MM.1S (cell line): ENCODE results near the gene SSBP4.

Source experiments
- DNase-seq: peaks from one replicate; pipeline ENCODE4 v3.0.0-alpha.2; 2015
- H2AFZ ChIP-seq: fragments of 300-600 bp; sonication (generic); 2 replicates; pipeline ENCODE4 v1.6.0; 2016; ENCODE audit warnings: antibody characterized with exemption, low read length
- H3F3A ChIP-seq: fragments of 300-600 bp; sonication (generic); 2 replicates; pipeline ENCODE4 v1.6.1; 2016; ENCODE audit warnings: mild to moderate bottlenecking, antibody characterized with exemption, low read length, moderate library complexity, mixed read lengths; ENCODE audit not compliant: insufficient read depth
- H3K27ac ChIP-seq: fragments of 300-600 bp; sonication (generic); 2 replicates; pipeline ENCODE4 v1.5.1; 2016; ENCODE audit warnings: mild to moderate bottlenecking, low read length
- H3K27me3 ChIP-seq: fragments of 300-600 bp; sonication (generic); replicated peaks from 2 replicates; pipeline ENCODE4 v1.6.0; 2016; ENCODE audit warnings: low read length; ENCODE audit not compliant: insufficient read depth
- H3K36me3 ChIP-seq: fragments of 300-600 bp; sonication (generic); replicated peaks from 2 replicates; pipeline ENCODE4 v1.6.1; 2016; ENCODE audit warnings: mild to moderate bottlenecking, low read length, mixed read lengths; ENCODE audit not compliant: insufficient read depth
- H3K4me1 ChIP-seq: fragments of 300-600 bp; sonication (generic); 2 replicates; pipeline ENCODE4 v1.6.1; 2016; ENCODE audit warnings: low read length, mixed read lengths
- H3K4me2 ChIP-seq: fragments of 300-600 bp; sonication (generic); 2 replicates; pipeline ENCODE4 v1.6.0; 2016; ENCODE audit warnings: low read depth, low read length
- H3K4me3 ChIP-seq: fragments of 300-600 bp; sonication (generic); 2 replicates; pipeline ENCODE4 v1.5.1; 2016; ENCODE audit warnings: low read length, mixed read lengths
- H3K79me2 ChIP-seq: fragments of 300-600 bp; sonication (generic); 2 replicates; pipeline ENCODE4 v1.6.1; 2016; ENCODE audit warnings: mixed run types, low read length, mixed read lengths
- H3K9ac ChIP-seq: fragments of 300-600 bp; sonication (generic); 2 replicates; pipeline ENCODE4 v1.6.1; 2016; ENCODE audit warnings: low read length, mixed read lengths
- H3K9me2 ChIP-seq: fragments of 300-600 bp; sonication (generic); replicated peaks from 2 replicates; pipeline ENCODE4 v1.6.1; 2016; ENCODE audit warnings: mild to moderate bottlenecking, low read length, mixed read lengths; ENCODE audit not compliant: insufficient read depth
- H3K9me3 ChIP-seq: fragments of 300-600 bp; sonication (generic); replicated peaks from 2 replicates; pipeline ENCODE4 v1.6.1; 2016; ENCODE audit warnings: mild to moderate bottlenecking, low read length, mixed read lengths; ENCODE audit not compliant: insufficient read depth
- H4K20me1 ChIP-seq: fragments of 300-600 bp; sonication (generic); 2 replicates; pipeline ENCODE4 v1.6.1; 2016; ENCODE audit warnings: mild to moderate bottlenecking, low read length, moderate library complexity, mixed read lengths; ENCODE audit not compliant: insufficient read depth
- EZH2 ChIP-seq: fragments of 300-600 bp; sonication (generic); optimal IDR thresholded peaks from 2 replicates; pipeline ENCODE3; 2017; ENCODE audit warnings: low read depth, mild to moderate bottlenecking, antibody characterized with exemption, low read length, mixed read lengths
- EZH2phosphoT487 ChIP-seq: fragments of 300-600 bp; sonication (generic); IDR thresholded peaks from 2 replicates; pipeline ENCODE4 v1.6.1; 2018; ENCODE audit warnings: antibody characterized with exemption, low read length
- TF ChIP-seq, protein P1 (sequence below): fragments of 300-600 bp; sonication (generic); IDR thresholded peaks from 2 replicates; pipeline ENCODE4 v1.5.1; 2016; ENCODE audit warnings: antibody characterized with exemption, low read length, mixed read lengths

SSBP4 gene

DNA sequence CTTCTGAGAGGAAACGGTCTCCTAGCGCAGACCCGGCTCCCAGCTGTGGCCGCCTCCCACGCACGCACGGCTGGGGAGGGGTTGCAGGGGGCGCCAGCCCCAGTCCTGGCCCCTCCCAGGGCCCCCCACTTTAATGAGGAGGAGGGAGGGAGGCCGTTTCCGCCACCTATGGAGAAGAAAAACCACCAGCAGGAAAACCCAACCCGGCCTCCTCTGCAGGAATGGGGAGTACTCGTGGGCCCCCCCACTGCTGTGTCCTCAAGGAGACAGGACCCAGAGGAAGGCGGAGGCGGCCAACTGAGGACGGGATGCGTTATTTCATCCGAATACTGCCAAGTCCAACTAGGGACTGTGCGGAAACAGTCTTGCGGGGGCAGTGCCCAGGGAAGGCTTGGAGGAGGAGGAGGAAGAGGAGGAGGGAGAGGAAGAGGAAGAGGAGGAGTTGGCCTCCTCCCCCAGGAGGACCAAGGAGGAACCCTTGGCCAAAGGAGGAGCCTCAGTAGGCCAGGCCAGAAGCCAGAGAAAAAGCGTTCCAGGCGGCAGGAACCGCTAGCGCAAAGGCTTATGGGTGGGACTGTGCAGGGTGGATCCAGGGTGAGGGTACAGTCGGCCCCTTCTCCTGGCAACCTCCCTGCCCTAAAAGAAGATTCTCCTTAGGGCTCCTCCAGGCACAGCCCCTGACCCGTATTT, 3.9 kb upstream of the SSBP4 start:
- H3K4me1 ChIP-seq: peaks cover 6% of the 10 kb centered on the region
- no peaks in the 10 kb centered on the region for H3K36me3 ChIP-seq
- no peak overlapping the region for H3K4me2 ChIP-seq
- H3K9me2 ChIP-seq: no peaks in the 10 kb centered on the region
- no peaks in the 10 kb centered on the region for H3K79me2 ChIP-seq
- TF ChIP-seq EZH2 (no peak), EZH2phosphoT487 (no peak)
- TF ChIP-seq, protein P1, sequence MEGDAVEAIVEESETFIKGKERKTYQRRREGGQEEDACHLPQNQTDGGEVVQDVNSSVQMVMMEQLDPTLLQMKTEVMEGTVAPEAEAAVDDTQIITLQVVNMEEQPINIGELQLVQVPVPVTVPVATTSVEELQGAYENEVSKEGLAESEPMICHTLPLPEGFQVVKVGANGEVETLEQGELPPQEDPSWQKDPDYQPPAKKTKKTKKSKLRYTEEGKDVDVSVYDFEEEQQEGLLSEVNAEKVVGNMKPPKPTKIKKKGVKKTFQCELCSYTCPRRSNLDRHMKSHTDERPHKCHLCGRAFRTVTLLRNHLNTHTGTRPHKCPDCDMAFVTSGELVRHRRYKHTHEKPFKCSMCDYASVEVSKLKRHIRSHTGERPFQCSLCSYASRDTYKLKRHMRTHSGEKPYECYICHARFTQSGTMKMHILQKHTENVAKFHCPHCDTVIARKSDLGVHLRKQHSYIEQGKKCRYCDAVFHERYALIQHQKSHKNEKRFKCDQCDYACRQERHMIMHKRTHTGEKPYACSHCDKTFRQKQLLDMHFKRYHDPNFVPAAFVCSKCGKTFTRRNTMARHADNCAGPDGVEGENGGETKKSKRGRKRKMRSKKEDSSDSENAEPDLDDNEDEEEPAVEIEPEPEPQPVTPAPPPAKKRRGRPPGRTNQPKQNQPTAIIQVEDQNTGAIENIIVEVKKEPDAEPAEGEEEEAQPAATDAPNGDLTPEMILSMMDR: no peak
- no peaks in the 10 kb centered on the region for H4K20me1 ChIP-seq
- peaks cover 10% of the 10 kb centered on the region for H3F3A ChIP-seq
- no peak overlapping the region for H2AFZ ChIP-seq
- no peak overlapping the region for H3K4me3 ChIP-seq
- DNase-seq: no peak
- H3K9ac ChIP-seq: no peak overlapping the region
- H3K27me3 ChIP-seq: peaks cover 73% of the 10 kb centered on the region
- H3K9me3 ChIP-seq: no peaks in the 10 kb centered on the region
- H3K27ac ChIP-seq: no peak overlapping the region

DNA sequence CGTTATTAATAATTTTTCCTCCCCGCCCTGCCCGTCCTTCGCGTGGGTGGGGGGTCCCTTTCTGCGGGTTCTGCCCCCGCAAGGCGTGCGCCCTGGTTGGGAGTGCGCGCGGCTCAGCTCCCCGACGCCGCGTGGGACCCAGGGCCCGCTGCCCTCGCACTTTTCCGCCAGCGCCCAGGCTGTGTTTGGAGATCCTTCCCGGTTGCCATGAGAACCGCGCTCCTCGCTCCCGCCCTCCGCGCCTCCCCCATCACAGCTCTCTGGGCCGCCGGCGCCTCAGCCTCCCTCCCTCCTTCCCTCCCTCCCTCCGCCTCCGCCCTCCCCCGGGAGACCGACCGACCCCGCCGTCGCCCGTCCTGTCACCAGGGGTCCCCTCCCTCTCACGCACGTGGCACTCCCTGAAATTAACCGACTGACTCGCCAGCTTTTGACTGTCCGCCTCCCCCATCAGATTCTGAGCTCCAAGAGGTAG, 2.4 kb upstream of the SSBP4 start:
- Histone ChIP-seq H2AFZ (peak overlapping the region; percentile 67), H3K4me3 (peak overlapping the region; percentile 47), H3K9me3 (no peaks in the 10 kb centered on the region), H3K9ac (peak overlapping the region; percentile 21; the same call in 1 of the 2 replicates), H3K27me3 (peaks cover 62% of the 10 kb centered on the region), H4K20me1 (no peaks in the 10 kb centered on the region), H3K4me2 (peak overlapping the region; percentile 95), H3K4me1 (peaks cover 6% of the 10 kb centered on the region), H3K27ac (no peak overlapping the region), H3F3A (peaks cover 10% of the 10 kb centered on the region), H3K9me2 (no peaks in the 10 kb centered on the region), H3K36me3 (no peaks in the 10 kb centered on the region), H3K79me2 (no peaks in the 10 kb centered on the region)
- DNase-seq: no peak
- TF ChIP-seq EZH2phosphoT487: no peak
- no peak for TF ChIP-seq EZH2
- TF ChIP-seq, protein P1: no peak

DNA sequence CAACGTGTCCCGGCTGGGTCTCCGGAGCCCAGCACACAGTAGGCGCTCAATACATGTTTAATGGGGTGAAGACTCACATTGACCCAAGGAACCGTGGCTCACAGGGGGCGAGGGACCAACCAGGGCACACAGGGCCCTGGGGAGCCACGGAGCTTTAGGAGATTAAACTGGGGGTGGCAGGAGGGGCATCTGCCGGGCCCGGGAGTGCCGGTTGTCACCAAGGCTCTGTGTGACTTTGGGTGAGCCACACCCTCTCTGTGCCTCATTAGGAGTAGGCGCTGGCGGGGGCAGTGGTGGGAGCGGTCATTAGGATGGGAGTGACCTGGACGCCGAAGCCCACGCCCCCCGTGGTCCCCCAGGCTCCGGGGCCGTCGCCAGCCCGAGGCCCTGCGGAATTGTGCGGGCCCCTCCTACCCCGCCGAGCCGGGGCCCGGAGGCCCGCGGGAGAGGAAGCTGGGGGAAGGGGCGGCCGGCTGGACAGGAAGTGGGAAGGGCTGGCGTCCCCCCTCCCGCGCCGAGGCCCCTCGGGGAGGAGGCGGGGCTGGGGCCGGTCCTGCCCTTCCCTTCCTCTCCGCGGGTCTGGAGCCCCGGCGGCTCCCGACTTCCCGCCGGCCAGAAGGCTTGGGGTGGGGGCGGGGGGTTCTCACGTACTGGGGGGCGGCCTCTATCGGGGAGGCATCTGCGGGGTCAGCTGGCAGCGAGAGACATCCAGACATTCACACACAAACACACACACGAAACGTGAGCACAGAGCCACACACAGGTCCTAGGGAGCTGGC, 1.8 kb upstream of the SSBP4 start:
- Histone ChIP-seq H2AFZ (peak overlapping the region; percentile 67), H3K4me3 (peak overlapping the region; percentile 47), H3K27ac (no peak overlapping the region), H3K9ac (peak overlapping the region; percentile 21; the same call in 1 of the 2 replicates), H3K4me1 (peaks cover 6% of the 10 kb centered on the region), H3K4me2 (peak overlapping the region; percentile 95), H3K36me3 (no peaks in the 10 kb centered on the region), H3K9me3 (no peaks in the 10 kb centered on the region), H3F3A (peaks cover 10% of the 10 kb centered on the region), H4K20me1 (no peaks in the 10 kb centered on the region), H3K9me2 (no peaks in the 10 kb centered on the region), H3K79me2 (no peaks in the 10 kb centered on the region), H3K27me3 (peaks cover 57% of the 10 kb centered on the region)
- no peak for DNase-seq
- TF ChIP-seq EZH2phosphoT487 (no peak), EZH2 (no peak)
- TF ChIP-seq, protein P1: no peak
